PFSK-1 (cell line): ENCODE measurements around the gene ZNF780A.

ENCODE experiments used
- FOXP2 ChIP-seq: optimal IDR thresholded peaks from 2 replicates; pipeline ENCODE3; 2011; ENCODE audit warnings: borderline replicate concordance, control low read depth, inconsistent platforms; ENCODE audit not compliant: insufficient read depth; ENCODE audit errors: extremely low read length, extremely low read depth
- POLR2AphosphoS5 ChIP-seq: IDR thresholded peaks from 2 replicates; pipeline ENCODE4 v1.6.1; 2012; ENCODE audit warnings: low read depth, mild to moderate bottlenecking, control low read depth, low read length, moderate library complexity
- REST ChIP-seq, 2 experiments: IDR thresholded peaks; 2 replicates each; pipeline versions ENCODE4 v1.6.1 to v1.8.0; 2011 to 2012; ENCODE audit warnings: low read depth in 2 of 2, low read length in 2 of 2, control low read depth in 1 of 2, inconsistent platforms in 1 of 2, mild to moderate bottlenecking in 1 of 2, moderate library complexity in 1 of 2; ENCODE audit not compliant: insufficient read depth in 1 of 2
- SIN3A ChIP-seq: IDR thresholded peaks from 2 replicates; pipeline ENCODE4 v1.6.1; 2012; ENCODE audit warnings: mild to moderate bottlenecking, low read length, moderate library complexity, borderline replicate concordance; ENCODE audit not compliant: insufficient read depth
- TAF1 ChIP-seq: IDR thresholded peaks from 2 replicates; pipeline ENCODE4 v1.6.1; 2012; ENCODE audit warnings: low read length, control low read depth, borderline replicate concordance; ENCODE audit not compliant: insufficient read depth

The ZNF780A gene

GRCh38 chr19:40130013-40130412 lies 39.3 kb upstream of the ZNF780A start:
- TF ChIP-seq FOXP2, result no peak
- no peak for TF ChIP-seq TAF1

GRCh38 chr19:40129425-40129824 lies 38.7 kb upstream of the ZNF780A start:
- TF ChIP-seq POLR2AphosphoS5 (no peak), SIN3A (no peak)

- no peak for TF ChIP-seq POLR2AphosphoS5
- no peak for TF ChIP-seq TAF1
- no peak for TF ChIP-seq SIN3A
- TF ChIP-seq FOXP2, result no peak
- TF ChIP-seq REST (IDR thresholded peaks at IDR 0.05; ENCODE audit: insufficient read depth in 1 of 2, low read depth in 2 of 2, low read length in 2 of 2), result no peak
Measured at GRCh38 chr19:40128991-40129390, 38.2 kb upstream of the ZNF780A start.

- TF ChIP-seq POLR2AphosphoS5 (no peak), SIN3A (no peak), REST (IDR thresholded peaks at IDR 0.05; ENCODE audit: insufficient read depth in 1 of 2, low read depth in 2 of 2, low read length in 2 of 2) (no peak), TAF1 (no peak), FOXP2 (no peak)
Measured at GRCh38 chr19:40119380-40119779, 28.6 kb upstream of the ZNF780A start.

- TF ChIP-seq FOXP2, result no peak
- no peak for TF ChIP-seq TAF1
- TF ChIP-seq REST (IDR thresholded peaks at IDR 0.05; ENCODE audit: insufficient read depth in 1 of 2, low read depth in 2 of 2, low read length in 2 of 2), result no peak
- TF ChIP-seq SIN3A, result no peak
- no peak for TF ChIP-seq POLR2AphosphoS5
Measured at GRCh38 chr19:40116075-40116474, 25.3 kb upstream of the ZNF780A start.

- TF ChIP-seq SIN3A, result no peak
- TF ChIP-seq REST (IDR thresholded peaks at IDR 0.05; ENCODE audit: insufficient read depth in 1 of 2, low read depth in 2 of 2, low read length in 2 of 2), result no peak
- no peak for TF ChIP-seq TAF1
- TF ChIP-seq FOXP2, result no peak
- TF ChIP-seq POLR2AphosphoS5, result no peak
Measured at GRCh38 chr19:40110570-40110969, 19.8 kb upstream of the ZNF780A start.
